ENCODE results near the gene ZFPM1.

The ZFPM1 gene

DNA sequence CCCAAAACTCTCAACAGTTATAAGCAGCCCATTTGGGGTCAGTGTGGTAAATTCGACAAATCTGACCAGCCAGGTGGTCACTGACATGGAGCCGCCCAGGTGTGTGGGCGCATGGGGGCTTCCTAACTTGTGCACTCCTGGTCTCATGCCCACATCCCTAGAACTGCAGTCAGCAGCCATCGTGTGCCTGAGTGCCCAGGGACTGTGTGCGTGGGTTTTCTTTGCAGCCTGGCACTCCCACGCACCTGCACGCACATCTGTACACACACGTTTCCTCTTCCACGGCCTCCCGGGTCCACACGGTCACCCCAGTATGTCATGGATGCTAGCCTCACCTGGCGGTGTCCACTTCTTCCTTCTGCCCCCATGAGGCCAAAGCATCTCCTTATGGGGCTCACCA is 78.3 kb downstream of the ZFPM1 start:
- no peak for DNase-seq

GRCh38 chr16:88531931-88532433 is 78.9 kb downstream of the ZFPM1 start:
- no peak for DNase-seq

GRCh38 chr16:88532434-88533241 is 79.6 kb downstream of the ZFPM1 start:
- no peak for DNase-seq

DNA sequence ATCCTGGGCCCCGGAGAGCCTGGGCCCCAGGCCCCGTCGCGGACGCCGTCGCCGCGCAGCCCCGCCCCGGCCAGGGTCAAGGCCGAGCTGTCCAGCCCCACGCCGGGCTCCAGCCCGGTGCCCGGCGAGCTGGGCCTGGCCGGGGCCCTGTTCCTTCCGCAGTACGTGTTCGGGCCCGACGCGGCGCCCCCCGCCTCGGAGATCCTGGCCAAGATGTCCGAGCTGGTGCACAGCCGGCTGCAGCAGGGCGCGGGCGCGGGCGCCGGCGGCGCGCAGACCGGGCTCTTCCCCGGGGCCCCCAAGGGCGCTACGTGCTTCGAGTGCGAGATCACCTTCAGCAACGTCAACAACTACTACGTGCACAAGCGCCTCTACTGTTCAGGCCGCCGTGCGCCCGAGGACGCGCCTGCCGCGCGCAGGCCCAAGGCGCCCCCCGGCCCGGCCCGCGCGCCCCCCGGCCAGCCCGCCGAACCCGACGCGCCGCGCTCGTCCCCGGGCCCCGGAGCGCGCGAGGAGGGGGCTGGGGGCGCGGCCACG is 80.4 kb downstream of the ZFPM1 start:
- no peak for DNase-seq

- DNase-seq: peak; percentile 29
Measured at GRCh38 chr16:88533932-88534637, 81.0 kb downstream of the ZFPM1 start.

DNA sequence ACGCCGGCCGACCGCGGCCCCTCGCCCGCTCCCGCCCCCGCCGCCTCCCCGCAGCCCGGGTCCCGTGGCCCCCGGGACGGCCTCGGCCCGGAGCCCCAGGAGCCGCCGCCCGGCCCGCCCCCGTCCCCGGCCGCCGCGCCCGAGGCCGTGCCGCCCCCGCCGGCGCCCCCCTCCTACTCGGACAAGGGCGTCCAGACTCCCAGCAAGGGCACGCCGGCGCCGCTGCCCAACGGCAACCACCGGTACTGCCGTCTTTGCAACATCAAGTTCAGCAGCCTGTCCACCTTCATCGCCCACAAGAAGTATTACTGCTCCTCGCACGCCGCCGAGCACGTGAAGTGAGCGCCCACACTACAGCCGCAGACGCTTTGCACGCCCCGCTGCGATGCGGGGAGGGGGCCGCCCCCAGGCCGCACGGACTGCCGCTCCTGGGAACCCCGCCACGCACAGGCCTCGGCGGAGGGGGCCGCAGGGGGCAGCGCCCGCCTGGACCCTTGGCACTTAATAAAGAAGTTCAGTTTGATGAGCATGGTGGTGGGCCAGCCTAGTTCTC is 81.6 kb downstream of the ZFPM1 start:
- no peak for DNase-seq

DNA sequence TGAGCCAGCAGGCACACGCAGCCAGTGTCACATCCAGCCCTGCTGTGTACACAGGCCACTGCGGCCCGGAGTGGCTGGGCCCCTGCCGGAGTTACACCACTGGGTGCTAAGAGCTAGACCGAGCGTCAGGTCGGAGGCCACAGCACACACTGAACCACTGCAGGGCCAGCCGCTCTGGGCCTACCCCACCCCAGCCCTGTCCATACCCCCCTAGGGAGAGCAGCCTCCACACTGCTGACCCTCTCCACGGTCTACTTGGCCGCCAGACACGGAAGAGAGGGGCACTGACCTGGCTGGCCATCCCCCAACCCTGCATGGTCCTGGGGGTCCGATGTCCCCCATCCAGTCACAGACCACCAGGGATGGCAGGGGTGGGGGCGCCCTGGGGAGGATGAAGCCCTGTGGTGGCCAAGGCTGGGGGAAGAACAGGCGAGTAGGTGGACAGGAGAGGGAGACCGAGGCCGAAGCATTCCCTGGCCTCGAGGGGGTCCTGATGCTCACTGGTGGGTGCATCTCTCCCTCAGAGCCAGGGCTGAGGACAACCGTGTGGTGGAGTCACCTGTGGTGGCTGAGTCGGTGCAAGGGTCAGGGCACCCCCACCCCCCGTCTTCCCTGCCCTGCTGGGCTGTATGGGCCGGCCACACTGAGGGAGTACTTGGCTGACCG is 82.2 kb downstream of the ZFPM1 start:
- DNase-seq: no peak

GRCh38 chr16:88535857-88536222 is 82.8 kb downstream of the ZFPM1 start:
- DNase-seq: no peak

DNA sequence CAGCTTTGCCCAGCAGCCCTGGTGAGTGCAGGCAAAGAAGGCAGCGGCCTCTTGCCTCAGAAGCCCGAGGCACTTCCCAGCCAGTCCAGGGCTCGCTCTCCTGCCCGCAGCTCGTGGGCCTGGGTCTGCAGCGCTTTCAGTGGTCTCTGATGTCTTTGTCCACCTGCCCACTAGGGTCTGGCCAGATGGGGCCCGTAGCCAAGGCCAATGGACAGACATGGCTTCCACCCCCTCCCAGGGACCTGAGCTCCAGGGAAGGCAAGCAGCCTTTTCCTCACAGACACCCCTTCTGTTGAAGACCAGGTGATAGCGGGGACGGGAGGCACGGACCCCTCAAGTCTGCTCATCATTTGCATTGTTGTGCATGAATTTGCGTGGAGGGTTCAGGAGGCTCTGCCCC is 83.4 kb downstream of the ZFPM1 start:
- no peak for DNase-seq

GRCh38 chr16:88536971-88537751 is 84.1 kb downstream of the ZFPM1 start:
- DNase-seq: no peak

GRCh38 chr16:88537859-88538258 is 84.8 kb downstream of the ZFPM1 start:
- DNase-seq: no peak

DNA sequence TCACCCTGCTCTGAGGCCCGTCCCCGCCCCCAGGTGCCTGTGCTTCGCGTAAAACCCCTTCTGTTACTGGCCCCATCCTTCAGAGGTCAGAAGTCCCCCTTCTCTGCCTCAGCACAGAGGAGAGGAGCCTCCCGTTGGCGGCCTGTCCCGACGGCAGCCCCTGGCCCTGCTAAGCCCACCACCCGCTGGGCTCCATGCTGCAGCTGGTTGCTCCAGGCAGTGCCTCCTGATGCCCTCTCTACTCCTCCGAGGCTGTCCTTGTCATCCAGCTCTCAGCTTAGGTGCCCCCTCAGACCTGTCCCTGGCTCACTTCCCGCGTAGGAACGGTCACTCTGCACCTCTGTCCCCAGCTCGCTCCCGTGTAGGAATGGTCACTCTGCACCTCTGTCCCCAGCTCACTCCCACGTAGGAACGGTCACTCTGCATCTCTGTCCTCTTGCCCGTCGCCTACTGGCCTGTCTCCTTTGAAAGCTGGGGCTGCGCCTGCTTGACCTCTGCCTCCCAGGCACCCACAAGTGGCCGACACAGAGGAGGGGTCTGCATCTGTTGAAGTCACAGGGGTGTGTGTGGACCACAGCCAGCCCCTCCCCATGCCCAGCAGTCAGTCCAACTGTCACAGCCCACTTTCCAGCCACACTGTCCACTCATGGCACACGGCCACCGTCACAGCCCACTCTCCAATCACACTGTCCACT is 85.4 kb downstream of the ZFPM1 start:
- DNase-seq: no peak

GRCh38 chr16:88539261-88539651 is 86.2 kb downstream of the ZFPM1 start:
- no peak for DNase-seq

GRCh38 chr16:88539652-88540345 is 86.7 kb downstream of the ZFPM1 start:
- DNase-seq: no peak

GRCh38 chr16:88540346-88540977 is 87.4 kb downstream of the ZFPM1 start:
- DNase-seq: no peak

- no peak for DNase-seq
Measured at GRCh38 chr16:88541831-88542616, 88.9 kb downstream of the ZFPM1 start.

- DNase-seq: no peak
Measured at GRCh38 chr16:88543230-88543813, 90.2 kb downstream of the ZFPM1 start.

- no peak for DNase-seq
Measured at GRCh38 chr16:88545781-88546180, 92.7 kb downstream of the ZFPM1 start.

DNA sequence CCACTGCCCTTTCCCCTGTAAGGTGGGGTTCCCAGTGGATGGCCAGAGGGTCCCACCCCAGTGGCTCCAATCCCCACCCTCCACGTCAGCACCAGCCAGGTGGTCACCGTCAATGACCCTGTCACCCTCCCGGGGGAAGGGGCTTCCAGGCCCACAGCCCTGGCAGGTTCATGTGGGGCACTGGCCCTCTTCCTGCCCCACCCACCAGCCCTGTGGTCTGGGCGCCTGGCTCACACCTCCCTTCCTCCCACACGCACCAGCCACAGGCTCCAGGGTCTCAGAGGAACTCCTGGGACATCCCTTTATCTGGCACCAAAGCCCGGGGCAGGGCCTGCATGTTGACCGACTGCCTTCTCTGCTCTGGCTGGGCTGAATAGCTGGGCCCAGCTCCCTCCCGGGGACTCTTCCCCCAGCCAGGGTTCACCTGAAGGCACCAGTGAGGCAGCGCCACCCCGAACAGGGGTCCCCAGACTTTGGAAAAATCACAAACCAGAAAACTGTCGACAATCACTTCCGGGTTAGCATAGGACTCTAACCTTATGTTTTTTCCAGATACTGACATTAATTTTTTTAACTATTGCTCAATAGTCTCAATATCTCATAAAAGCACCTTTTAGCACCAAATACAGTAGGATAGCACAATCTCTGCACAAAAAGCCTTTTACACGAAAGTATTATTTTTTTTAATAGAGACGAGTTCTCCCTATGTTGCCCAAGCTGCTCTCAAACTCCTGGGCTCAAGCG is 95.2 kb downstream of the ZFPM1 start:
- DNase-seq: no peak
